RWPE1 (cell line): ENCODE data around the gene CRTAC1.
A peak's percentile ranks its signal among the peaks of the same experiment; 100 is the strongest.

ENCODE experiments used
- CTCF ChIA-PET: fragments of 350-600 bp; sonication (Branson Sonifier 250); formaldehyde crosslinking; extraction: SDS; loops from one replicate; lab custom pipeline; 2021; lab: Yijun Ruan, JAX
- POLR2A ChIA-PET: fragments of 400-600 bp; formaldehyde crosslinking; extraction: SDS; loops from one replicate; lab custom pipeline; 2020; ENCODE audit warnings: antibody characterized with exemption; ENCODE audit not compliant: low non-redundant PET; lab: Yijun Ruan, JAX
- DNase-seq: peaks from one replicate; pipeline ENCODE4 v3.0.0; 2012; ENCODE audit warnings: low spot score
- H3K27ac ChIP-seq: fragments of 450-650 bp; 2 replicates; pipeline ENCODE4 v1.5.1; 2017
- CTCF ChIP-seq: fragments of 450-650 bp; conservative IDR thresholded peaks from 2 replicates; pipeline ENCODE4 v1.5.1; 2017; ENCODE audit warnings: low read depth, mild to moderate bottlenecking

The CRTAC1 gene

GRCh38 chr10:97921581-97922021, 108.8 kb downstream of the CRTAC1 start:
- ChIA-PET POLR2A (no interaction called here), CTCF (interaction anchor here (1.2 kb wide), 1 partner anchor 120 kb away, joined by 5 read pairs; no protein-coding TSS in a partner anchor)
- no peak for DNase-seq
- TF ChIP-seq CTCF = no peak
- H3K27ac ChIP-seq = no peak overlapping the region

GRCh38 chr10:97920865-97921264, 109.6 kb downstream of the CRTAC1 start:
- TF ChIP-seq CTCF = no peak
- CTCF ChIA-PET = no interaction called here
- DNase-seq = no peak
- POLR2A ChIA-PET = no interaction called here
- no peak overlapping the region for H3K27ac ChIP-seq

- DNase-seq = no peak
- ChIA-PET POLR2A (no interaction called here), CTCF (interaction anchor here (1.0 to 1.4 kb wide), 3 partner anchors 11 to 127 kb away, joined by 3 to 8 read pairs (median 4); no protein-coding TSS in a partner anchor)
- TF ChIP-seq CTCF = no peak
- no peak overlapping the region for H3K27ac ChIP-seq
Measured at GRCh38 chr10:97919012-97919411, 111.4 kb downstream of the CRTAC1 start.

- POLR2A ChIA-PET = no interaction called here
- H3K27ac ChIP-seq = no peak overlapping the region
- no peak for TF ChIP-seq CTCF
- CTCF ChIA-PET = interaction anchor here (0.6 to 3.5 kb wide), 3 partner anchors 24 to 206 kb away, joined by 3 to 139 read pairs (median 4); no protein-coding TSS in a partner anchor
- DNase-seq = no peak
Measured at GRCh38 chr10:97916586-97916985, 113.8 kb downstream of the CRTAC1 start.

GRCh38 chr10:97915346-97916131, 114.9 kb downstream of the CRTAC1 start:
- H3K27ac ChIP-seq = no peak overlapping the region
- no peak for TF ChIP-seq CTCF
- ChIA-PET CTCF (interaction anchor here (0.5 to 3.5 kb wide), 35 partner anchors 8 to 1331 kb away, joined by 3 to 139 read pairs (median 4); no protein-coding TSS in a partner anchor), POLR2A (interaction anchor here (0.8 kb wide), 1 partner anchor 125 kb away, joined by 3 read pairs; no protein-coding TSS in a partner anchor)
- DNase-seq = no peak

GRCh38 chr10:97914837-97915211, 115.6 kb downstream of the CRTAC1 start:
- ChIA-PET CTCF (interaction anchor here (0.5 to 3.5 kb wide), 43 partner anchors 9 to 1332 kb away, joined by 3 to 139 read pairs (median 4); no protein-coding TSS in a partner anchor), POLR2A (interaction anchor here (0.8 kb wide), 1 partner anchor 126 kb away, joined by 3 read pairs; no protein-coding TSS in a partner anchor)
- peak; percentile 92 for TF ChIP-seq CTCF
- peak; percentile 83 for DNase-seq
- H3K27ac ChIP-seq = no peak overlapping the region
